ENCODE data around the gene LZTS2. TPM values are rescaled to one million over a fixed set of nuclear protein-coding genes. Genes with fewer than 3 reads are reported as not detected.

The LZTS2 gene
- total and polyA plus RNA-seq, 2 of the 8 experiments (the other 6 are each of a cell fraction or from before 2014, with no cell fraction given): 75.7 to 99.5 TPM

GRCh38 chr10:101035916-101036702 is 36.5 kb downstream of the LZTS2 start:
- no peak overlapping the region for H2AFZ ChIP-seq (ENCODE audit: low read length)
- H4K20me1 ChIP-seq (replicated peaks in 1 of 2; ENCODE audit: control insufficient read depth in 1 of 2, insufficient read depth in 2 of 2, low read length in 2 of 2): peaks cover 0 to 3% of the 10 kb centered on the region in 2 experiments
- WGBS, 2 experiments (ENCODE audit: extremely low coverage in 1 of 2, insufficient coverage in 1 of 2, insufficient read length in 1 of 2, insufficient replicate concordance in 2 of 2, low coverage in 1 of 2, low lambda C conversion rate in 2 of 2, missing lambda C conversion rate in 1 of 2): 77% methylated on average over 9 of the region's 10 CpGs; no CpG with 5 or more reads in 1 of the 2 experiments
- H4K8ac ChIP-seq (ENCODE audit: extremely low read depth, insufficient read depth, low read length): no peak overlapping the region
- H3K27me3 ChIP-seq (replicated peaks in 1 of 4; ENCODE audit: control insufficient read depth in 3 of 4, extremely low read depth in 1 of 4, insufficient read depth in 3 of 4, low read length in 3 of 4): peaks cover 1 to 38% (median 33%) of the 10 kb centered on the region in 4 experiments
- ChIA-PET CTCF (ENCODE audit: partially characterized antibody) (interaction anchor here (0.5 to 51.8 kb wide), 6 partner anchors 9 to 473 kb away, joined by 3 to 2176 read pairs (median 76); partner anchors contain the start of genes KAZALD1, PDZD7 and SFXN3), POLR2A (ENCODE audit: partially characterized antibody) (no interaction called here)
- no peak overlapping the region for H2BK12ac ChIP-seq (ENCODE audit: low read depth, low read length)
- H2BK5ac ChIP-seq (ENCODE audit: low read depth, low read length): no peak overlapping the region
- H2AK5ac ChIP-seq (ENCODE audit: low read depth, low read length): no peak overlapping the region
- no peak overlapping the region for H3K14ac ChIP-seq (ENCODE audit: insufficient read length)
- no peak overlapping the region for H3K56ac ChIP-seq (replicated peaks; ENCODE audit: insufficient read length, low read depth, low read length)
- H3K4me2 ChIP-seq (ENCODE audit: insufficient read depth in 1 of 2, low read depth in 2 of 2, low read length in 2 of 2): no peak overlapping the region
- H3K4me3 ChIP-seq (ENCODE audit: extremely low read depth in 1 of 4, insufficient read depth in 2 of 4, low read depth in 3 of 4, low read length in 4 of 4): no peak overlapping the region
- FAIRE-seq: no peak
- H3K9ac ChIP-seq (replicated peaks in 1 of 4; ENCODE audit: extremely low read depth in 1 of 4, low read depth in 3 of 4, low read length in 3 of 4): no peak overlapping the region
- DNase-seq (ENCODE audit: low read depth in 1 of 2, low spot score in 2 of 2): no peak
- H3K4me1 ChIP-seq (replicated peaks in 1 of 4; ENCODE audit: control insufficient read depth in 3 of 4, insufficient read depth in 4 of 4, low read length in 3 of 4): peaks cover 0 to 12% (median 10%) of the 10 kb centered on the region in 4 experiments; a peak in 6 of 7 replicates
- no peak overlapping the region for H3K18ac ChIP-seq (ENCODE audit: extremely low read depth, low read length)
- no peak overlapping the region for H4K5ac ChIP-seq (ENCODE audit: insufficient read length, low read depth, low read length)
- no peaks in the 10 kb centered on the region for H3K36me3 ChIP-seq (ENCODE audit: control insufficient read depth in 2 of 4, insufficient read depth in 4 of 4, low read length in 3 of 4)
- no peak overlapping the region for H2BK20ac ChIP-seq (ENCODE audit: low read length)
- H3K23ac ChIP-seq (ENCODE audit: insufficient read length): no peak overlapping the region
- H3K4ac ChIP-seq (replicated peaks; ENCODE audit: insufficient read length, low read depth, low read length): no peak overlapping the region
- H2BK120ac ChIP-seq (replicated peaks; ENCODE audit: low read depth, low read length): no peak overlapping the region
- no peak overlapping the region for H4K91ac ChIP-seq (replicated peaks; ENCODE audit: insufficient read length, low read length)
- no peaks in the 10 kb centered on the region for H3K9me3 ChIP-seq (ENCODE audit: insufficient read depth in 2 of 2, low read depth in 1 of 2, low read length in 1 of 2)
- H2BK15ac ChIP-seq (ENCODE audit: low read length): no peak overlapping the region
- H3K79me1 ChIP-seq (ENCODE audit: low read depth, low read length): no peaks in the 10 kb centered on the region
- H3K23me2 ChIP-seq (ENCODE audit: low read depth, low read length): peaks cover 11% of the 10 kb centered on the region
- H3K79me2 ChIP-seq (ENCODE audit: control insufficient read depth in 1 of 2, insufficient read depth in 2 of 2, low read length in 2 of 2): no peaks in the 10 kb centered on the region
- no peak overlapping the region for H3K27ac ChIP-seq (ENCODE audit: low read depth, low read length)
- TF ChIP-seq MAFK (IDR thresholded peaks at IDR 0.05; ENCODE audit: low read depth, low read length) (no peak), CEBPB (IDR thresholded peaks at IDR 0.05; ENCODE audit: low read depth, low read length) (no peak), NRF1 (IDR thresholded peaks at IDR 0.05; ENCODE audit: low read depth, low read length) (no peak), ASH2L (IDR thresholded peaks at IDR 0.05; ENCODE audit: low read length) (no peak), CREB1 (IDR thresholded peaks at IDR 0.05) (no peak), SP2 (IDR thresholded peaks at IDR 0.05; ENCODE audit: low read length) (no peak), EP300 (IDR thresholded peaks at IDR 0.05; ENCODE audit: borderline replicate concordance in 1 of 2, low read depth in 2 of 2, low read length in 2 of 2) (no peak), CTBP2 (IDR thresholded peaks at IDR 0.05; ENCODE audit: borderline replicate concordance, insufficient read depth, insufficient read length, low read length) (no peak), GTF2F1 (IDR thresholded peaks at IDR 0.05; ENCODE audit: borderline replicate concordance, low read depth, low read length) (no peak), POLR2A (IDR thresholded peaks at IDR 0.05; ENCODE audit: control extremely low read depth in 1 of 2, low read depth in 2 of 2, low read length in 2 of 2) (no peak)
- TF ChIP-seq, protein P1, sequence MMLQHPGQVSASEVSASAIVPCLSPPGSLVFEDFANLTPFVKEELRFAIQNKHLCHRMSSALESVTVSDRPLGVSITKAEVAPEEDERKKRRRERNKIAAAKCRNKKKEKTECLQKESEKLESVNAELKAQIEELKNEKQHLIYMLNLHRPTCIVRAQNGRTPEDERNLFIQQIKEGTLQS (IDR thresholded peaks at IDR 0.05; ENCODE audit: insufficient read depth, low read depth, low read length): no peak
- TF ChIP-seq, protein P2, sequence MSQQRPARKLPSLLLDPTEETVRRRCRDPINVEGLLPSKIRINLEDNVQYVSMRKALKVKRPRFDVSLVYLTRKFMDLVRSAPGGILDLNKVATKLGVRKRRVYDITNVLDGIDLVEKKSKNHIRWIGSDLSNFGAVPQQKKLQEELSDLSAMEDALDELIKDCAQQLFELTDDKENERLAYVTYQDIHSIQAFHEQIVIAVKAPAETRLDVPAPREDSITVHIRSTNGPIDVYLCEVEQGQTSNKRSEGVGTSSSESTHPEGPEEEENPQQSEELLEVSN (IDR thresholded peaks at IDR 0.05): no peak
